Brain microvascular endothelial cell (primary cell): ENCODE results near the gene CACNG7.

Source experiments
- DNase-seq: peaks from one replicate; pipeline ENCODE4 v3.0.0-alpha.2; 2020
- H3K27ac ChIP-seq: fragments of 250-450 bp; sonication (Bioruptor Pico); 2 replicates; pipeline ENCODE4 v1.5.1; 2020; ENCODE audit warnings: mild to moderate bottlenecking, moderate library complexity
- H3K27me3 ChIP-seq: fragments of 250-450 bp; sonication (Bioruptor Pico); replicated peaks from 2 replicates; pipeline ENCODE4 v1.5.1; 2020; ENCODE audit warnings: mild to moderate bottlenecking
- H3K36me3 ChIP-seq: fragments of 250-450 bp; sonication (Bioruptor Pico); replicated peaks from 2 replicates; pipeline ENCODE4 v1.5.1; 2020; ENCODE audit warnings: mild to moderate bottlenecking
- H3K4me3 ChIP-seq: 2 replicates; pipeline ENCODE4 v1.5.1; 2011; ENCODE audit warnings: low read depth, mild to moderate bottlenecking, control low read depth, low read length, moderate library complexity
- CTCF ChIP-seq: IDR thresholded peaks from 2 replicates; pipeline ENCODE4 v1.5.1; 2011; ENCODE audit warnings: low read depth, mild to moderate bottlenecking, moderate library complexity, low read length, control low read depth, inconsistent platforms; ENCODE audit errors: missing control alignments
- in situ Hi-C: cut with HindIII; loops from 2 replicates; pipeline ENCODE4 v1.10.0; 2017; ENCODE audit warnings: low sequenced_read_pairs, low pct_ligation_motif_present

The CACNG7 gene

GRCh38 chr19:53881482-53882390 lies 27.3 kb upstream of the CACNG7 start, which contains the start of gene PRKCG:
PRKCG (plus strand) TSS chr19:53882197; CDS start chr19:53882495, 298 bp downstream.
- TF ChIP-seq CTCF = peak; percentile 37
- no peak for DNase-seq
- no peak within 1 kb of the TSS for H3K27ac ChIP-seq
- H3K27me3 ChIP-seq = peaks cover 25% of the 10 kb centered on the region
- H3K4me3 ChIP-seq = peak within 1 kb of the TSS; percentile 30
- in situ Hi-C loops = no loop called here
- peaks cover 3% of the 10 kb centered on the region for H3K36me3 ChIP-seq

GRCh38 chr19:53882391-53883050 lies 26.6 kb upstream of the CACNG7 start:
- Histone ChIP-seq H3K27ac (no peak overlapping the region), H3K27me3 (peaks cover 25% of the 10 kb centered on the region), H3K4me3 (no peak overlapping the region), H3K36me3 (no peaks in the 10 kb centered on the region)
- DNase-seq = no peak
- in situ Hi-C loops = no loop called here
- TF ChIP-seq CTCF = no peak

- no peak overlapping the region for H3K27ac ChIP-seq
- in situ Hi-C loops = no loop called here
- TF ChIP-seq CTCF = no peak
- no peaks in the 10 kb centered on the region for H3K36me3 ChIP-seq
- DNase-seq = no peak
- no peak overlapping the region for H3K4me3 ChIP-seq
- peaks cover 25% of the 10 kb centered on the region for H3K27me3 ChIP-seq
Observed at GRCh38 chr19:53883231-53883661, 25.8 kb upstream of the CACNG7 start.

- Histone ChIP-seq H3K27ac (no peak overlapping the region), H3K27me3 (peaks cover 25% of the 10 kb centered on the region), H3K4me3 (no peak overlapping the region), H3K36me3 (no peaks in the 10 kb centered on the region)
- TF ChIP-seq CTCF = no peak
- DNase-seq = no peak
- in situ Hi-C loops = no loop called here
Observed at GRCh38 chr19:53883741-53884140, 25.3 kb upstream of the CACNG7 start.

GRCh38 chr19:53884256-53884655 lies 24.8 kb upstream of the CACNG7 start:
- H3K36me3 ChIP-seq = no peaks in the 10 kb centered on the region
- TF ChIP-seq CTCF = no peak
- DNase-seq = no peak
- H3K27ac ChIP-seq = no peak overlapping the region
- in situ Hi-C loops = no loop called here
- H3K27me3 ChIP-seq = peaks cover 25% of the 10 kb centered on the region
- no peak overlapping the region for H3K4me3 ChIP-seq
